Pancreas (tissue), 10 donors: Measurements from ENCODE around the gene GAP43. TPM values are rescaled to one million over a fixed set of nuclear protein-coding genes. Genes with fewer than 3 reads are reported as not detected.

ENCODE experiments used
- ATAC-seq, 4 donors: fragments of 200-7000 bp; cut with Tn5 transposase; one replicate each; pipeline versions ENCODE4 v1.8.0 to v1.9.1; 2020; ENCODE audit warnings: mild to moderate bottlenecking in 4 of 4, moderate library complexity in 4 of 4
- DNase-seq, 6 donors: peaks; one replicate each; pipeline ENCODE4 v3.0.0-alpha.2; 2020
- FAIRE-seq: peaks from 2 replicates; lab custom pipeline; 2012; peaks lifted over from hg19 to GRCh38; lab: Jason Lieb, UNC
- H3K27ac ChIP-seq, 4 donors: fragments of 200-600 bp; sonication (generic); 1 replicate in 3 of 4; 2 replicates in 1 of 4; pipeline versions ENCODE4 v1.5.0 to v1.8.0; 2020
- H3K27me3 ChIP-seq, 4 donors: fragments of 200-600 bp; one replicate each; pipeline ENCODE4 v1.8.0; 2021
- H3K36me3 ChIP-seq, 3 donors: fragments of 200-600 bp; sonication (generic) in 1 of 3; one replicate each; pipeline versions ENCODE4 v1.5.0 to v1.8.0; 2020 to 2021
- H3K4me1 ChIP-seq, 3 donors: fragments of 200-600 bp; one replicate each; pipeline ENCODE4 v1.8.0; 2021
- H3K4me3 ChIP-seq, 4 donors: fragments of 200-600 bp; sonication (generic) in 2 of 4; one replicate each; pipeline versions ENCODE4 v1.5.0 to v1.8.0; 2020 to 2021
- H3K9me3 ChIP-seq, 4 donors: fragments of 200-600 bp; one replicate each; pipeline ENCODE4 v1.8.0; 2021
- CTCF ChIP-seq, 4 donors: fragments of 200-600 bp; sonication (generic) in 3 of 4; IDR thresholded peaks; one replicate each; pipeline versions ENCODE4 v1.5.0 to v1.8.0; 2021; ENCODE audit warnings: antibody characterized with exemption in 4 of 4
- WGBS, 2 donors: extraction: QIAGEN DNeasy Blood & Tissue Kit; methylation state at CpG; one replicate each; pipeline ENCODE4 v1.1.7; 2013; 5-methylcytosine and 5-hydroxymethylcytosine counted together
- intact Hi-C, 3 donors: fragments of 100-400 bp; cut with DNase I; formaldehyde crosslinking; loops; one replicate each; pipeline versions ENCODE4 v1.11.1 to v1.14.2; 2022
- polyA plus RNA-seq, 2 donors: library from polyadenylated mRNA; stranded (reverse); fragments of 200-250 nt; gene quantifications; one replicate each; pipeline ENCODE4 v1.2.3, GENCODE V29; 2013
- total RNA-seq, 6 donors: library from RNA; stranded (reverse); fragmentation: NEBNext Ultra II Directional in 4 of 6; extraction: Animal tissue kit (Norgen Biotek cat#: 25700) in 4 of 6; gene quantifications; one replicate each; pipeline versions ENCODE4 v1.2.1 to v1.2.4, GENCODE V29; 2021 to 2023
- donor health status: healthy with polysubstance abuse.
- donor health status: DM: no; HTN: no; CAD: no; lungs with moderate emphysema.
- donor health status: DM: no; HTN: no; CAD: no.
- donor health status: control.
- donor health status: control.
- donor health status: Bipolar disorder and iron deficiency.
- donor health status: DM: yes; HTN: yes; CAD: no.
- donor health status: DM: no; HTN: no; CAD: no.
- donor health status: DM: no; HTN: no; CAD: no.
- donor health status: DM: yes; HTN: yes; CAD: no.

Gene GAP43
- total and polyA plus RNA-seq, 8 donors, result 0.09 to 2.2 (median 0.21) TPM

- H3K4me1 ChIP-seq, result no peaks in the 10 kb centered on the region
- H3K4me3 ChIP-seq, result no peak overlapping the region
- no peak for TF ChIP-seq CTCF (IDR thresholded peaks at IDR 0.05)
- ATAC-seq (no peak), FAIRE-seq (no peak), DNase-seq (no peak)
- intact Hi-C loops, result no loop called here
- H3K36me3 ChIP-seq, result no peaks in the 10 kb centered on the region
- H3K27me3 ChIP-seq, result no peaks in the 10 kb centered on the region
- H3K27ac ChIP-seq, result no peak overlapping the region
- WGBS, 2 donors, result 89 to 95% methylated on average over 2 of the region's 2 CpGs
- H3K9me3 ChIP-seq, result no peaks in the 10 kb centered on the region
Measured at GRCh38 chr3:115595611-115596275, 27.6 kb upstream of the GAP43 start.

- Histone ChIP-seq H3K4me3 (no peak overlapping the region), H3K4me1 (no peaks in the 10 kb centered on the region), H3K27ac (no peak overlapping the region), H3K36me3 (no peaks in the 10 kb centered on the region), H3K9me3 (no peaks in the 10 kb centered on the region), H3K27me3 (no peaks in the 10 kb centered on the region)
- TF ChIP-seq CTCF (IDR thresholded peaks at IDR 0.05), result no peak
- DNase-seq, result no peak
- FAIRE-seq, result no peak
- intact Hi-C loops, result no loop called here
- ATAC-seq, result no peak
Measured at GRCh38 chr3:115598216-115598615, 25.1 kb upstream of the GAP43 start.

GRCh38 chr3:115602194-115602593 is 21.1 kb upstream of the GAP43 start:
- intact Hi-C loops, result no loop called here
- no peak overlapping the region for H3K27ac ChIP-seq
- H3K4me1 ChIP-seq, result no peaks in the 10 kb centered on the region
- FAIRE-seq (no peak), DNase-seq (no peak), ATAC-seq (no peak)
- no peaks in the 10 kb centered on the region for H3K27me3 ChIP-seq
- 89 to 90% methylated on average over 2 of the region's 2 CpGs for WGBS, 2 donors
- H3K4me3 ChIP-seq, result no peak overlapping the region
- no peaks in the 10 kb centered on the region for H3K9me3 ChIP-seq
- TF ChIP-seq CTCF (IDR thresholded peaks at IDR 0.05), result no peak
- H3K36me3 ChIP-seq, result no peaks in the 10 kb centered on the region

GRCh38 chr3:115611630-115612029 is 11.7 kb upstream of the GAP43 start:
- intact Hi-C loops, result no loop called here
- DNase-seq (no peak), FAIRE-seq (no peak), ATAC-seq (no peak)
- Histone ChIP-seq H3K9me3 (no peaks in the 10 kb centered on the region), H3K4me3 (no peak overlapping the region), H3K36me3 (no peaks in the 10 kb centered on the region), H3K4me1 (no peaks in the 10 kb centered on the region), H3K27me3 (no peaks in the 10 kb centered on the region), H3K27ac (no peak overlapping the region)
- no peak for TF ChIP-seq CTCF (IDR thresholded peaks at IDR 0.05)
- WGBS, 2 donors, result 61 to 70% methylated on average over 3 of the region's 3 CpGs

GRCh38 chr3:115615001-115615814 is 8.1 kb upstream of the GAP43 start:
- ATAC-seq (no peak), FAIRE-seq (no peak), DNase-seq (no peak)
- H3K4me3 ChIP-seq, result no peak overlapping the region
- H3K9me3 ChIP-seq, result no peaks in the 10 kb centered on the region
- intact Hi-C loops, result no loop called here
- no peaks in the 10 kb centered on the region for H3K4me1 ChIP-seq
- H3K27ac ChIP-seq, result no peak overlapping the region
- WGBS, 2 donors, result 63 to 77% methylated on average over 2 of the region's 2 CpGs
- no peaks in the 10 kb centered on the region for H3K27me3 ChIP-seq
- no peak for TF ChIP-seq CTCF (IDR thresholded peaks at IDR 0.05)
- H3K36me3 ChIP-seq, result no peaks in the 10 kb centered on the region
